GM18505 (cell line): ENCODE results near the gene CNTNAP2.

ENCODE experiments used
- ATAC-seq: cut with Tn5 transposase; IDR thresholded peaks from one replicate; pipeline ENCODE4 v1.9.1; 2021; ENCODE audit not compliant: unreplicated experiment
- POLR2A ChIP-seq: IDR thresholded peaks from 4 replicates; pipeline ENCODE4 v1.6.1; 2011; ENCODE audit warnings: borderline replicate concordance; ENCODE audit not compliant: insufficient read depth, insufficient read length; ENCODE audit errors: extremely low read depth

The CNTNAP2 gene

GRCh38 chr7:146755585-146755984 is 639.0 kb downstream of the CNTNAP2 start:
- no peak for TF ChIP-seq POLR2A
- no peak for ATAC-seq

GRCh38 chr7:146764458-146764857 is 647.9 kb downstream of the CNTNAP2 start:
- TF ChIP-seq POLR2A, result no peak
- ATAC-seq, result no peak

GRCh38 chr7:146768957-146769356 is 652.4 kb downstream of the CNTNAP2 start:
- TF ChIP-seq POLR2A, result no peak

GRCh38 chr7:146772601-146773000 is 656.0 kb downstream of the CNTNAP2 start:
- ATAC-seq, result no peak
- TF ChIP-seq POLR2A, result no peak

More at GRCh38 chr7:146768957-146769356, 652.4 kb downstream of the CNTNAP2 start:
- no peak for ATAC-seq

GRCh38 chr7:146773506-146773905 is 656.9 kb downstream of the CNTNAP2 start:
- no peak for TF ChIP-seq POLR2A
- ATAC-seq, result no peak

GRCh38 chr7:146781352-146782116 is 664.9 kb downstream of the CNTNAP2 start:
- no peak for TF ChIP-seq POLR2A

GRCh38 chr7:146787266-146787665 is 670.7 kb downstream of the CNTNAP2 start:
- TF ChIP-seq POLR2A, result no peak
- no peak for ATAC-seq

More at GRCh38 chr7:146781352-146782116, 664.9 kb downstream of the CNTNAP2 start:
- ATAC-seq, result no peak

- TF ChIP-seq POLR2A, result no peak
- ATAC-seq, result no peak
Observed at GRCh38 chr7:146788008-146788407, 671.4 kb downstream of the CNTNAP2 start.

- TF ChIP-seq POLR2A, result no peak
- no peak for ATAC-seq
Observed at GRCh38 chr7:146791344-146792285, 675.0 kb downstream of the CNTNAP2 start.

GRCh38 chr7:146804620-146805019 is 688.0 kb downstream of the CNTNAP2 start:
- no peak for TF ChIP-seq POLR2A
- no peak for ATAC-seq

GRCh38 chr7:146805082-146805481 is 688.5 kb downstream of the CNTNAP2 start:
- no peak for TF ChIP-seq POLR2A
- no peak for ATAC-seq

- TF ChIP-seq POLR2A, result no peak
- no peak for ATAC-seq
Observed at GRCh38 chr7:146826329-146826728, 709.7 kb downstream of the CNTNAP2 start.

GRCh38 chr7:146830686-146831085 is 714.1 kb downstream of the CNTNAP2 start:
- ATAC-seq, result no peak
- no peak for TF ChIP-seq POLR2A

- no peak for ATAC-seq
Observed at GRCh38 chr7:146831875-146832274, 715.3 kb downstream of the CNTNAP2 start.

GRCh38 chr7:146844405-146844804 is 727.8 kb downstream of the CNTNAP2 start:
- TF ChIP-seq POLR2A, result no peak
- ATAC-seq, result no peak

More at GRCh38 chr7:146831875-146832274, 715.3 kb downstream of the CNTNAP2 start:
- TF ChIP-seq POLR2A, result no peak
